K562 (cell line): ENCODE measurements around the gene POU2F3. TPM values are rescaled to one million over a fixed set of nuclear protein-coding genes. Genes with fewer than 3 reads are reported as not detected.
A peak's percentile ranks its signal among the peaks of the same experiment; 100 is the strongest.

Experiments used
- ATF1 ChIP-seq, 2 experiments: fragments of 450-650 bp in 1 of 2; IDR thresholded peaks; 2 replicates each; pipeline ENCODE4 v1.6.1; 2016; ENCODE audit warnings: missing compliant biosample characterization in 1 of 2, missing genetic modification characterization in 1 of 2
- EGR1 ChIP-seq: fragments of 450-650 bp; conservative IDR thresholded peaks from 2 replicates; pipeline ENCODE4 v1.6.1; 2017; ENCODE audit warnings: mild to moderate bottlenecking
- ELF1 ChIP-seq: fragments of 200-800 bp; sonication (Bioruptor generic); IDR thresholded peaks from 2 replicates; pipeline ENCODE4 v1.6.1; 2016; ENCODE audit warnings: missing genetic modification characterization, missing compliant biosample characterization
- ETV5 ChIP-seq: sonication (generic); formaldehyde crosslinking; IDR thresholded peaks from 2 replicates; pipeline ENCODE4 v1.4.0; 2020; ENCODE audit warnings: low read depth, mild to moderate bottlenecking, missing genetic modification reagents
- HDAC3 ChIP-seq: fragments of 450-650 bp; IDR thresholded peaks from 2 replicates; pipeline ENCODE4 v1.6.1; 2018; ENCODE audit warnings: borderline replicate concordance, mild to moderate bottlenecking, moderate library complexity; ENCODE audit not compliant: partially characterized antibody
- HDAC8 ChIP-seq: fragments of 450-650 bp; IDR thresholded peaks from 2 replicates; pipeline ENCODE4 v1.6.1; 2016; ENCODE audit warnings: mild to moderate bottlenecking, missing genetic modification characterization, moderate library complexity, missing compliant biosample characterization
- ID3 ChIP-seq, 2 experiments: fragments of 250-450 bp in 1 of 2; fragments of 450-650 bp in 1 of 2; sonication (Bioruptor Pico) in 1 of 2; IDR thresholded peaks; 2 replicates each; pipeline versions ENCODE4 v1.6.1 to v1.8.0; 2016 to 2021; ENCODE audit warnings: mild to moderate bottlenecking in 2 of 2, moderate library complexity in 2 of 2, missing compliant biosample characterization in 1 of 2, missing genetic modification characterization in 1 of 2
- KDM1A ChIP-seq, 2 experiments: fragments of 450-650 bp; IDR thresholded peaks; 2 replicates each; pipeline ENCODE4 v1.6.1; 2016; ENCODE audit warnings: mild to moderate bottlenecking in 2 of 2
- MNT ChIP-seq, 2 experiments: fragments of 450-650 bp; conservative IDR thresholded peaks; 2 replicates each; pipeline ENCODE4 v1.6.1; 2017; ENCODE audit warnings: mild to moderate bottlenecking in 2 of 2, moderate library complexity in 2 of 2
- MYC ChIP-seq, 2 experiments: fragments of 250-450 bp in 1 of 2; sonication (Bioruptor Pico) in 1 of 2; IDR thresholded peaks; 2 replicates each; pipeline versions ENCODE4 v1.5.1 to v1.6.1; 2012 to 2021; ENCODE audit warnings: low read depth in 2 of 2, borderline replicate concordance in 1 of 2, improper control_type of control experiment in 1 of 2, low read length in 1 of 2, mild to moderate bottlenecking in 1 of 2, moderate library complexity in 1 of 2
- OTX1 ChIP-seq: fragments of 450-650 bp; formaldehyde crosslinking; IDR thresholded peaks from 2 replicates; pipeline ENCODE4 v1.4.0; 2022; ENCODE audit warnings: mild to moderate bottlenecking
- SIN3A ChIP-seq, 2 experiments: fragments of 150-350 bp in 1 of 2; IDR thresholded peaks; 2 replicates each; pipeline ENCODE4 v1.6.1; 2011 to 2016; ENCODE audit warnings: borderline replicate concordance in 2 of 2, low read depth in 2 of 2, low read length in 2 of 2, mild to moderate bottlenecking in 2 of 2, moderate library complexity in 2 of 2; ENCODE audit not compliant: control insufficient read depth in 1 of 2
- SUPT5H ChIP-seq: fragments of 450-650 bp; IDR thresholded peaks from 2 replicates; pipeline ENCODE4 v1.6.1; 2016
- TAF9B ChIP-seq: fragments of 450-650 bp; IDR thresholded peaks from 2 replicates; pipeline ENCODE4 v1.6.1; 2018; ENCODE audit warnings: mild to moderate bottlenecking; ENCODE audit not compliant: partially characterized antibody
- TARDBP ChIP-seq: fragments of 450-650 bp; IDR thresholded peaks from 2 replicates; pipeline ENCODE4 v1.6.1; 2016
- ZBTB7A ChIP-seq: IDR thresholded peaks from 2 replicates; pipeline ENCODE4 v1.6.1; 2011; ENCODE audit warnings: low read depth, mild to moderate bottlenecking, low read length, moderate library complexity, borderline replicate concordance; ENCODE audit not compliant: control insufficient read depth
- ZFP30 ChIP-seq: fragments of 250-450 bp; sonication (Bioruptor Pico); IDR thresholded peaks from 2 replicates; pipeline ENCODE4 v1.8.0; 2022; ENCODE audit warnings: moderate library complexity, mild to moderate bottlenecking, inconsistent platforms, borderline replicate concordance
- ZNF274 ChIP-seq: IDR thresholded peaks from 2 replicates; pipeline ENCODE4 v1.6.1; 2011; ENCODE audit warnings: low read depth, mild to moderate bottlenecking, low read length, moderate library complexity, borderline replicate concordance
- ZNF644 ChIP-seq: fragments of 200-800 bp; sonication (Bioruptor generic); IDR thresholded peaks from 2 replicates; pipeline ENCODE4 v1.6.1; 2016; ENCODE audit warnings: low read depth, missing genetic modification characterization, missing compliant biosample characterization
- ZNF699 ChIP-seq: fragments of 250-450 bp; sonication (Bioruptor Pico); IDR thresholded peaks from 2 replicates; pipeline ENCODE4 v1.8.0; 2021; ENCODE audit warnings: mild to moderate bottlenecking, moderate library complexity; ENCODE audit not compliant: insufficient replicate concordance
- polyA plus RNA-seq, 8 experiments: library from polyadenylated mRNA; depleted of rRNA in 4 of 8; stranded (reverse) in 5 of 8; unstranded in 3 of 8; fragments of >200 nt; fragmentation: Nextera tagmentation in 2 of 8; fragmentation: Illumina TruSeq in 1 of 8; extraction: Ambion mirVana in 2 of 8; extraction: Trizol in 1 of 8; gene quantifications; 2 replicates each; pipeline versions ENCODE4 v1.2.1 to v1.2.3, GENCODE V29; 2011 to 2014; ENCODE audit warnings: inconsistent platforms in 1 of 8, missing spikeins in 1 of 8
- total RNA-seq, 7 experiments: library from RNA; depleted of rRNA in 6 of 7; stranded (reverse); fragments of >200 nt in 6 of 7; fragmentation: Illumina TruSeq in 2 of 7; extraction: Trizol in 2 of 7; gene quantifications; 2 replicates each; pipeline versions ENCODE4 v1.2.1 to v1.2.3, GENCODE V29; 2011 to 2021; ENCODE audit warnings: low replicate concordance in 1 of 7
- TF ChIP-seq, protein P1 (sequence below): fragments of 250-450 bp; sonication (Bioruptor Pico); IDR thresholded peaks from 2 replicates; pipeline ENCODE4 v1.8.0; 2022; ENCODE audit warnings: moderate library complexity, mild to moderate bottlenecking, inconsistent platforms
- TF ChIP-seq, protein P2 (sequence below): fragments of 450-650 bp; formaldehyde crosslinking; IDR thresholded peaks from 2 replicates; pipeline ENCODE4 v1.4.0; 2022; ENCODE audit warnings: mild to moderate bottlenecking, moderate library complexity

Gene POU2F3
- total and polyA plus RNA-seq, 9 of the 15 experiments (the other 6 are each of a cell fraction or from before 2014, with no cell fraction given): not detected

GRCh38 chr11:120335908-120336640, 96.1 kb downstream of the POU2F3 start, which contains the start of gene ARHGEF12 (continued):
- no peak for TF ChIP-seq ID3 (CRISPR knock-in tag; IDR thresholded peaks at IDR 0.05)
- TF ChIP-seq ID3 (tag; IDR thresholded peaks at IDR 0.05): 0 out of 2 replicates have a peak, but pooled peaks have one; percentile 36
- TF ChIP-seq MYC (IDR thresholded peaks at IDR 0.05; ENCODE audit: low read depth, low read length): peak; percentile 36
- peak; percentile 76; the same call in 1 of the 2 replicates for TF ChIP-seq MYC (CRISPR knock-in tag; IDR thresholded peaks at IDR 0.05; ENCODE audit: borderline replicate concordance, low read depth)
- peak in 1 of 2 experiments; percentile 70; a peak in 1 of 4 replicates for TF ChIP-seq SIN3A (IDR thresholded peaks at IDR 0.05; ENCODE audit: borderline replicate concordance in 2 of 2, control insufficient read depth in 1 of 2, low read depth in 2 of 2, low read length in 2 of 2)
- no peak for TF ChIP-seq ZNF699 (CRISPR knock-in tag)
- 0 out of 2 replicates have a peak, but pooled peaks have one; percentile 3 for TF ChIP-seq EGR1
- peak in 1 of 2 experiments; percentile 42; a peak in 1 of 4 replicates for TF ChIP-seq KDM1A (IDR thresholded peaks at IDR 0.05)
- TF ChIP-seq ZNF644: peak; percentile 93
- no peak; the same call in 1 of the 2 replicates for TF ChIP-seq ZNF274
- TF ChIP-seq, protein P1, sequence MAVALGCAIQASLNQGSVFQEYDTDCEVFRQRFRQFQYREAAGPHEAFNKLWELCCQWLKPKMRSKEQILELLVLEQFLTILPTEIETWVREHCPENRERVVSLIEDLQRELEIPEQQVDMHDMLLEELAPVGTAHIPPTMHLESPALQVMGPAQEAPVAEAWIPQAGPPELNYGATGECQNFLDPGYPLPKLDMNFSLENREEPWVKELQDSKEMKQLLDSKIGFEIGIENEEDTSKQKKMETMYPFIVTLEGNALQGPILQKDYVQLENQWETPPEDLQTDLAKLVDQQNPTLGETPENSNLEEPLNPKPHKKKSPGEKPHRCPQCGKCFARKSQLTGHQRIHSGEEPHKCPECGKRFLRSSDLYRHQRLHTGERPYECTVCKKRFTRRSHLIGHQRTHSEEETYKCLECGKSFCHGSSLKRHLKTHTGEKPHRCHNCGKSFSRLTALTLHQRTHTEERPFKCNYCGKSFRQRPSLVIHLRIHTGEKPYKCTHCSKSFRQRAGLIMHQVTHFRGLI: 0 out of 2 replicates have a peak, but pooled peaks have one; percentile 15
- no peak for TF ChIP-seq ATF1 (CRISPR knock-in tag; IDR thresholded peaks at IDR 0.05)
- TF ChIP-seq ATF1 (tag; IDR thresholded peaks at IDR 0.05): peak; percentile 72
- TF ChIP-seq ETV5 (CRISPR knock-in tag): peak; percentile 84
- TF ChIP-seq OTX1 (CRISPR knock-in tag): 0 out of 2 replicates have a peak, but pooled peaks have one; percentile 62
- TF ChIP-seq ELF1 (tag): peak; percentile 80
- TF ChIP-seq HDAC3: peak; percentile 64
- TF ChIP-seq, protein P2, sequence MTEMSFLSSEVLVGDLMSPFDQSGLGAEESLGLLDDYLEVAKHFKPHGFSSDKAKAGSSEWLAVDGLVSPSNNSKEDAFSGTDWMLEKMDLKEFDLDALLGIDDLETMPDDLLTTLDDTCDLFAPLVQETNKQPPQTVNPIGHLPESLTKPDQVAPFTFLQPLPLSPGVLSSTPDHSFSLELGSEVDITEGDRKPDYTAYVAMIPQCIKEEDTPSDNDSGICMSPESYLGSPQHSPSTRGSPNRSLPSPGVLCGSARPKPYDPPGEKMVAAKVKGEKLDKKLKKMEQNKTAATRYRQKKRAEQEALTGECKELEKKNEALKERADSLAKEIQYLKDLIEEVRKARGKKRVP (CRISPR knock-in tag): no peak
- peak; percentile 53 to 79; a peak in 3 of 4 replicates for TF ChIP-seq MNT (conservative IDR thresholded peaks at IDR 0.05)
- TF ChIP-seq ZFP30: no peak
- TF ChIP-seq ZBTB7A: peak; percentile 89
- TF ChIP-seq TAF9B: peak; percentile 72
- peak; percentile 42; the same call in 1 of the 2 replicates for TF ChIP-seq TARDBP
- peak; percentile 48 for TF ChIP-seq SUPT5H
- no peak for TF ChIP-seq HDAC8
